GM20431 (cell line): ENCODE data around the gene KCNS3.
"Not testable (repeated sequence)": the region's sequence is repeated elsewhere in the genome, so short reads cannot be mapped to it uniquely, and the experiment has no call there.

ENCODE experiments used
- in situ Hi-C: fragments of 300-500 bp; cut with MseI, MboI; formaldehyde crosslinking; loops from one replicate; pipeline ENCODE4 v1.15.0; 2020; ENCODE audit warnings: low sequenced_read_pairs; ENCODE audit not compliant: unreplicated experiment

Gene KCNS3

GRCh38 chr2:17934721-17935120 is 56.3 kb downstream of the KCNS3 start:
- in situ Hi-C loops: no loop called here

- in situ Hi-C loops: no loop called here
These were observed 56.9 kb downstream of the KCNS3 start for GRCh38 chr2:17935242-17935885.

GRCh38 chr2:17936599-17936998 is 58.1 kb downstream of the KCNS3 start:
- in situ Hi-C loops: no loop called here

GRCh38 chr2:17940091-17940630 is 61.7 kb downstream of the KCNS3 start:
- in situ Hi-C loops: no loop called here

GRCh38 chr2:17943444-17943843 is 65.0 kb downstream of the KCNS3 start:
- in situ Hi-C loops: no loop called here

GRCh38 chr2:17947113-17947512 is 68.6 kb downstream of the KCNS3 start:
- in situ Hi-C loops: no loop called here

GRCh38 chr2:17950006-17950405 is 71.5 kb downstream of the KCNS3 start:
- in situ Hi-C loops: no loop called here

- in situ Hi-C loops: no loop called here
These were observed 73.1 kb downstream of the KCNS3 start for GRCh38 chr2:17951563-17951962.

- in situ Hi-C loops: no loop called here
These were observed 80.1 kb downstream of the KCNS3 start for GRCh38 chr2:17958466-17959092.

GRCh38 chr2:17959356-17959755 is 80.9 kb downstream of the KCNS3 start:
- in situ Hi-C loops: no loop called here

- in situ Hi-C loops: no loop called here
These were observed 81.4 kb downstream of the KCNS3 start for GRCh38 chr2:17959833-17960232.

- in situ Hi-C loops: no loop called here
These were observed 82.5 kb downstream of the KCNS3 start for GRCh38 chr2:17960925-17961324.

- in situ Hi-C loops: no loop called here
These were observed 83.3 kb downstream of the KCNS3 start for GRCh38 chr2:17961789-17962188.

GRCh38 chr2:17962876-17963275 is 84.4 kb downstream of the KCNS3 start:
- in situ Hi-C loops: no loop called here

- in situ Hi-C loops: not testable (repeated sequence)
These were observed 85.1 kb downstream of the KCNS3 start for GRCh38 chr2:17963571-17963970.

GRCh38 chr2:17965196-17965595 is 86.7 kb downstream of the KCNS3 start:
- in situ Hi-C loops: no loop called here

GRCh38 chr2:17966798-17967197 is 88.3 kb downstream of the KCNS3 start:
- in situ Hi-C loops: no loop called here

GRCh38 chr2:17969661-17970060 is 91.2 kb downstream of the KCNS3 start:
- in situ Hi-C loops: no loop called here

GRCh38 chr2:17971531-17972125 is 93.2 kb downstream of the KCNS3 start:
- in situ Hi-C loops: no loop called here

- in situ Hi-C loops: no loop called here
These were observed 94.5 kb downstream of the KCNS3 start for GRCh38 chr2:17972991-17973390.

GRCh38 chr2:17975401-17975800 is 96.9 kb downstream of the KCNS3 start:
- in situ Hi-C loops: no loop called here
